SK-N-SH treated with all-trans-retinoic acid at 6 μM for 48 hours (cell line): ENCODE data around the gene COG2.

Experiments used
- BACH2 ChIP-seq: fragments of 250-450 bp; sonication (Bioruptor Pico); IDR thresholded peaks from 2 replicates; pipeline ENCODE4 v1.9.0; 2021; ENCODE audit warnings: mild to moderate bottlenecking, borderline replicate concordance
- OSR1 ChIP-seq: fragments of 250-450 bp; sonication (Bioruptor Pico); IDR thresholded peaks from 2 replicates; pipeline ENCODE4 v1.8.0; 2022; ENCODE audit warnings: moderate library complexity, mild to moderate bottlenecking, inconsistent platforms
- PPARA ChIP-seq: fragments of 250-450 bp; sonication (Bioruptor Pico); IDR thresholded peaks from 2 replicates; pipeline ENCODE4 v1.5.0; 2020; ENCODE audit warnings: mild to moderate bottlenecking, borderline replicate concordance
- SNAI2 ChIP-seq: fragments of 250-450 bp; sonication (Bioruptor Pico); IDR thresholded peaks from 2 replicates; pipeline ENCODE4 v1.5.0; 2020; ENCODE audit warnings: mild to moderate bottlenecking, moderate library complexity
- ZC3H10 ChIP-seq: fragments of 250-450 bp; sonication (Bioruptor Pico); IDR thresholded peaks from 2 replicates; pipeline ENCODE4 v1.5.1; 2021; ENCODE audit warnings: mild to moderate bottlenecking, moderate library complexity
- ZFP3 ChIP-seq: fragments of 250-450 bp; sonication (Bioruptor Pico); IDR thresholded peaks from 2 replicates; pipeline ENCODE4 v1.5.0; 2020; ENCODE audit warnings: mild to moderate bottlenecking, moderate library complexity
- ZNF8 ChIP-seq: fragments of 450-650 bp; formaldehyde crosslinking; IDR thresholded peaks from 2 replicates; pipeline ENCODE4 v1.5.0; 2020; ENCODE audit warnings: mild to moderate bottlenecking, moderate library complexity
- TF ChIP-seq, protein P1 (sequence below): fragments of 250-450 bp; sonication (Bioruptor Pico); IDR thresholded peaks from 2 replicates; pipeline ENCODE4 v1.5.0; 2020; ENCODE audit warnings: mild to moderate bottlenecking, moderate library complexity
- TF ChIP-seq, protein P2 (sequence below): fragments of 250-450 bp; sonication (Bioruptor Pico); IDR thresholded peaks from 2 replicates; pipeline ENCODE4 v1.5.1; 2021; ENCODE audit warnings: mild to moderate bottlenecking, moderate library complexity

DNA sequence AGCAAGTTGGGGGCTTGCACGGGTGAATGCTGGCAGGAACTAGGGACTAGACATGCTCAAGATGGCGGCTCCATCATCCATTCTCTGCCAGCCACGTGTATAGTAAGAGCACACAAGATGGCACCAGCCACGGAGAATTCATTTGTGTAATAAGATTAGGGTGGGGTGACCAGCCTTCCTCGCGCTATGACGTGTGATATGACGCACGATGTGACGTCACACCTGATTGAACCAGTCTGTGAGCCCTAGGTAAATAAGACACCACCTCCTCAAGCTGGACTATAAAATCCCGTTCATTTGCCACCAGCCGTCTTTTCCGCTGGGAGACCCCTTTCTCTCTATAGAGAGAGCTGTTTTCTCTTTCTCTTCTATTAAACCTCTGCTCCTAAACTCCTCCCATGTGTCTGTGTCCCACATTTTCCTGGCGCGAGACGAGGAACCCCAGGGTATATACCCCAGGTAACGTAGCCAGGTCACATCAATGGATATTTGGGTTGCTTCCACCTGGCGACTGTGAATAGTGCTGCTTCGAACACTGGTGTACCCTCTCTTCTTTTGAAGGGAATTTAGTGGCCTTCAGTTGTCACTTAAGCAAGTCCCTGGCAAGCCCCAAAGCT is 18.1 kb upstream of the COG2 start:
- TF ChIP-seq BACH2 (no peak), PPARA (CRISPR knock-in tag) (no peak), OSR1 (CRISPR knock-in tag) (no peak), ZC3H10 (no peak), ZFP3 (CRISPR knock-in tag) (no peak), SNAI2 (CRISPR knock-in tag) (no peak), ZNF8 (CRISPR knock-in tag) (no peak)
- TF ChIP-seq, protein P1, sequence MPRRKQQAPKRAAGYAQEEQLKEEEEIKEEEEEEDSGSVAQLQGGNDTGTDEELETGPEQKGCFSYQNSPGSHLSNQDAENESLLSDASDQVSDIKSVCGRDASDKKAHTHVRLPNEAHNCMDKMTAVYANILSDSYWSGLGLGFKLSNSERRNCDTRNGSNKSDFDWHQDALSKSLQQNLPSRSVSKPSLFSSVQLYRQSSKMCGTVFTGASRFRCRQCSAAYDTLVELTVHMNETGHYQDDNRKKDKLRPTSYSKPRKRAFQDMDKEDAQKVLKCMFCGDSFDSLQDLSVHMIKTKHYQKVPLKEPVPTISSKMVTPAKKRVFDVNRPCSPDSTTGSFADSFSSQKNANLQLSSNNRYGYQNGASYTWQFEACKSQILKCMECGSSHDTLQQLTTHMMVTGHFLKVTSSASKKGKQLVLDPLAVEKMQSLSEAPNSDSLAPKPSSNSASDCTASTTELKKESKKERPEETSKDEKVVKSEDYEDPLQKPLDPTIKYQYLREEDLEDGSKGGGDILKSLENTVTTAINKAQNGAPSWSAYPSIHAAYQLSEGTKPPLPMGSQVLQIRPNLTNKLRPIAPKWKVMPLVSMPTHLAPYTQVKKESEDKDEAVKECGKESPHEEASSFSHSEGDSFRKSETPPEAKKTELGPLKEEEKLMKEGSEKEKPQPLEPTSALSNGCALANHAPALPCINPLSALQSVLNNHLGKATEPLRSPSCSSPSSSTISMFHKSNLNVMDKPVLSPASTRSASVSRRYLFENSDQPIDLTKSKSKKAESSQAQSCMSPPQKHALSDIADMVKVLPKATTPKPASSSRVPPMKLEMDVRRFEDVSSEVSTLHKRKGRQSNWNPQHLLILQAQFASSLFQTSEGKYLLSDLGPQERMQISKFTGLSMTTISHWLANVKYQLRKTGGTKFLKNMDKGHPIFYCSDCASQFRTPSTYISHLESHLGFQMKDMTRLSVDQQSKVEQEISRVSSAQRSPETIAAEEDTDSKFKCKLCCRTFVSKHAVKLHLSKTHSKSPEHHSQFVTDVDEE (CRISPR knock-in tag): no peak
- TF ChIP-seq, protein P2, sequence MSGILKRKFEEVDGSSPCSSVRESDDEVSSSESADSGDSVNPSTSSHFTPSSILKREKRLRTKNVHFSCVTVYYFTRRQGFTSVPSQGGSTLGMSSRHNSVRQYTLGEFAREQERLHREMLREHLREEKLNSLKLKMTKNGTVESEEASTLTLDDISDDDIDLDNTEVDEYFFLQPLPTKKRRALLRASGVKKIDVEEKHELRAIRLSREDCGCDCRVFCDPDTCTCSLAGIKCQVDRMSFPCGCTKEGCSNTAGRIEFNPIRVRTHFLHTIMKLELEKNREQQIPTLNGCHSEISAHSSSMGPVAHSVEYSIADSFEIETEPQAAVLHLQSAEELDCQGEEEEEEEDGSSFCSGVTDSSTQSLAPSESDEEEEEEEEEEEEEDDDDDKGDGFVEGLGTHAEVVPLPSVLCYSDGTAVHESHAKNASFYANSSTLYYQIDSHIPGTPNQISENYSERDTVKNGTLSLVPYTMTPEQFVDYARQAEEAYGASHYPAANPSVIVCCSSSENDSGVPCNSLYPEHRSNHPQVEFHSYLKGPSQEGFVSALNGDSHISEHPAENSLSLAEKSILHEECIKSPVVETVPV (CRISPR knock-in tag): no peak
